ENCODE data around the gene HDGFL3. TPM values are rescaled to one million over a fixed set of nuclear protein-coding genes. Genes with fewer than 3 reads are reported as not detected.
"Not testable (repeated sequence)": the region's sequence is repeated elsewhere in the genome, so short reads cannot be mapped to it uniquely, and the experiment has no call there.

Gene HDGFL3
- total RNA-seq, 2 experiments from 2014 or later: 7.1 to 8.0 TPM

- Mint-ChIP-seq H3K4me3 (no peak overlapping the region), H3K9me3 (peaks cover 19% of the 10 kb centered on the region), H3K27me3 (peaks cover 31% of the 10 kb centered on the region), H3K4me1 (ENCODE audit: low read depth) (peaks cover 2% of the 10 kb centered on the region), H3K27ac (no peak overlapping the region), H3K36me3 (peaks cover 8% of the 10 kb centered on the region)
- no peak for DNase-seq
- ChIA-PET CTCF (no interaction called here), POLR2A (no interaction called here)
- intact Hi-C loops (cut with micrococcal nuclease): no loop called here
Measured at GRCh38 chr15:83163032-83163431, 44.6 kb downstream of the HDGFL3 start.

GRCh38 chr15:83160741-83161140, 46.9 kb downstream of the HDGFL3 start:
- Mint-ChIP-seq H3K27me3 (peaks cover 20% of the 10 kb centered on the region), H3K4me1 (ENCODE audit: low read depth) (peaks cover 4% of the 10 kb centered on the region), H3K4me3 (no peak overlapping the region), H3K36me3 (peaks cover 2% of the 10 kb centered on the region), H3K27ac (no peak overlapping the region), H3K9me3 (peaks cover 7% of the 10 kb centered on the region)
- intact Hi-C loops (cut with micrococcal nuclease): no loop called here
- no peak for DNase-seq
- ChIA-PET CTCF (no interaction called here), POLR2A (no interaction called here)

DNA sequence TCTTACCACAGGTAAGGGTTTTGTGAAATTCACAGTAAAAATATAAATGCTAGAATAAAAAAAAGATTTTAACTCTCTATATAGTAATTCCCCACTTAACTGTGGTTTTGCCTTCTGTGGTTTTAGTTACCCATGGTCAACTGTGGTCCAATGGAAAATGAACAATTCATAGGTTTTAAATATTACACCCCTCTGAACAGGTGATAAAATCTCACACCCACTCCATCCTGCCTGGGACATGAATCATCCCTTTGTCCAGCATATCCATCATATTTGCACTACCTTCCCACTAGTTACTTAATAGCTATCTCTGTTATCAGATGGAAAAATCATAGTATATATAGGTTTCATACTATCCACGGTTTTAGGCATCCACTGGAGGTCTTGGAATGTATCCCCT, 49.2 kb downstream of the HDGFL3 start:
- POLR2A ChIA-PET: no interaction called here
- no peaks in the 10 kb centered on the region for H3K36me3 Mint-ChIP-seq
- intact Hi-C loops (cut with micrococcal nuclease): no loop called here

GRCh38 chr15:83155942-83156341, 51.7 kb downstream of the HDGFL3 start:
- ChIA-PET POLR2A (no interaction called here), CTCF (no interaction called here)
- intact Hi-C loops (cut with micrococcal nuclease): no loop called here
- peaks cover 2% of the 10 kb centered on the region for H3K4me1 Mint-ChIP-seq (ENCODE audit: low read depth)
- H3K4me3 Mint-ChIP-seq: no peak overlapping the region
- DNase-seq: no peak
- peaks cover 10% of the 10 kb centered on the region for H3K27me3 Mint-ChIP-seq
- no peaks in the 10 kb centered on the region for H3K9me3 Mint-ChIP-seq
- H3K36me3 Mint-ChIP-seq: no peaks in the 10 kb centered on the region
- H3K27ac Mint-ChIP-seq: no peak overlapping the region

More for the DNA sequence above, 49.2 kb downstream of the HDGFL3 start:
- Mint-ChIP-seq H3K4me1 (ENCODE audit: low read depth) (peaks cover 2% of the 10 kb centered on the region), H3K4me3 (no peak overlapping the region), H3K27ac (no peak overlapping the region), H3K9me3 (no peaks in the 10 kb centered on the region), H3K27me3 (peaks cover 15% of the 10 kb centered on the region)
- DNase-seq: no peak
- CTCF ChIA-PET: no interaction called here

- CTCF ChIA-PET: no interaction called here
- Mint-ChIP-seq H3K27me3 (no peaks in the 10 kb centered on the region), H3K36me3 (no peaks in the 10 kb centered on the region), H3K4me3 (no peak overlapping the region), H3K9me3 (no peaks in the 10 kb centered on the region), H3K4me1 (ENCODE audit: low read depth) (peaks cover 2% of the 10 kb centered on the region), H3K27ac (no peak overlapping the region)
- DNase-seq: no peak
- POLR2A ChIA-PET: no interaction called here
- intact Hi-C loops (cut with micrococcal nuclease): no loop called here
Measured at GRCh38 chr15:83153288-83153687, 54.3 kb downstream of the HDGFL3 start.

- H3K4me1 Mint-ChIP-seq (ENCODE audit: low read depth): no peaks in the 10 kb centered on the region
- CTCF ChIA-PET: no interaction called here
Measured at GRCh38 chr15:83144771-83145170, 62.9 kb downstream of the HDGFL3 start.

DNA sequence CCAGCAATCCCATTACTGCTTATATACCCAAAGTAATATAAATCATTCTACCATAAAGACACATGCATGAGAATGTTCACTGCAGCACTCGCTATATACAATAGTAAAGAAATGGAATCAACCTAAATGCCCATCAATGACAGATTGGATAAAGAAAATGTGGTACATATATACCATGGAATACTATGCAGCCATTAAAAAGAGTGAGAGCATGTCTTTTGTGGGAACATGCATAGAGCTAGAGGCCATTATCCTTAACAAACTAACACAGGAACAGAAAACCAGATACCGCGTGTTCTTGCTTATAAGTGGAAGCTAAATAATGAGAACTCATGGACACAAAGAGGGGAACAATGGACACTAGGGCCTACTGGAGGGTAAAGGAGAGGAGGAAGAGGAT, 65.5 kb downstream of the HDGFL3 start:
- DNase-seq; intact Hi-C loops (cut with micrococcal nuclease); POLR2A ChIA-PET; H3K9me3 Mint-ChIP-seq; H3K27ac Mint-ChIP-seq; H3K4me3 Mint-ChIP-seq; H3K36me3 Mint-ChIP-seq; H3K4me1 Mint-ChIP-seq (ENCODE audit: low read depth): not testable (repeated sequence)
- CTCF ChIA-PET: interaction anchor here (1.0 kb wide), 1 partner anchor 10 kb away, joined by 3 read pairs; no protein-coding TSS in a partner anchor
- peaks cover 11% of the 10 kb centered on the region for H3K27me3 Mint-ChIP-seq

More at GRCh38 chr15:83144771-83145170, 62.9 kb downstream of the HDGFL3 start:
- POLR2A ChIA-PET: no interaction called here
- H3K9me3 Mint-ChIP-seq: no peaks in the 10 kb centered on the region
- intact Hi-C loops (cut with micrococcal nuclease): no loop called here
- H3K27ac Mint-ChIP-seq: no peak overlapping the region
- H3K36me3 Mint-ChIP-seq: no peaks in the 10 kb centered on the region
- DNase-seq: no peak
- H3K4me3 Mint-ChIP-seq: no peak overlapping the region
- peaks cover 15% of the 10 kb centered on the region for H3K27me3 Mint-ChIP-seq

- intact Hi-C loops (cut with micrococcal nuclease): no loop called here
- Mint-ChIP-seq H3K27ac (no peak overlapping the region), H3K4me3 (no peak overlapping the region), H3K36me3 (no peaks in the 10 kb centered on the region), H3K4me1 (ENCODE audit: low read depth) (no peaks in the 10 kb centered on the region), H3K27me3 (no peaks in the 10 kb centered on the region), H3K9me3 (no peaks in the 10 kb centered on the region)
- CTCF ChIA-PET: no interaction called here
- no peak for DNase-seq
- POLR2A ChIA-PET: no interaction called here
Measured at GRCh38 chr15:83132861-83133523, 74.6 kb downstream of the HDGFL3 start.

DNA sequence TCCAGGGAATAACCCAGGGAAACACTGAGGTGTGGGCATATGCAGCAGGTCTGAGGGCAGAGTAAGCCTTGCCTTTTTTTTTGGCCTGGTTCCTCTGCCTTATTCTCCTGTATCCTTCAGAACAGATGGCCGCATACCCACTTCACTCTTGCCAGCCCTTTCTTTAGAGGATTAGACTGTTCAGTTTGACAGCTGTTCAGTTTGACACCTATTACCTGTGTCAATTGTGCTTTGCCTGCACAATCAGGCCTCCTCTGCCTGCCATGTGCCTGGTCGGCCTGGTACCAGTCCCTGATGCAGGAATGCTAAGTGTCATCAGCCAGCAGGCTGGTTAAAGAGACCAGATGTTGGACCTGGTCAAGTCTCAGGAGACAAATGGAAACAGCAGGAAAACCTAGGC, 77.8 kb downstream of the HDGFL3 start:
- CTCF ChIA-PET: no interaction called here

DNA sequence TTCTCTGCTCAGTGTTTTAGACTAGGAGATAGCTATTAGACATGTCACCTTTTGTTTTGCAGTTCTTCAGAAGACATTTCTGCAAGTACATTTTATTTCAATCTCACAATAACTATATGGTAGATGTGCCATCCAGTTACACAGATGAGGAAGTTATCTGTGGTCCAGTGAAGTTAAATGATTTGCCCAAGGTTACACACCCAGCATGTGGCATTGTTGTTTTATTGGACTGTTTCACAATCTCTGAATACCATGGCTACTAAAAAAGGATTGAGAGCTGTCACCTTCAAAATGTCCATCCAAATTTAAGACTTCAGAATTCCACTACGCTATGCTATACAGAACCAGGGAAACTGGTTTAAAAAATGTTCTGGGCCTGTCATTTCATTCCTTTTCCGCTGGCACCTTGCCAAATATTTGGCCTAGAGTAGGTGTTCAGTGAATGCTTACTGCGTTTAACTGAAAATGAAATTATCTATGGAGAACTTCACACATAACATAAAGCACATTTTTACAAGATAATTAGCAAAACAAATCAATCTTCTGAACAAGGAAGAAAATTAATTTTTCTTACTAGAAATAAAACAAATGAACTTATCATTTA, 80.0 kb downstream of the HDGFL3 start:
- H3K4me3 Mint-ChIP-seq: no peak overlapping the region
- CTCF ChIA-PET: no interaction called here
- no peak overlapping the region for H3K27ac Mint-ChIP-seq
- POLR2A ChIA-PET: no interaction called here
- no peaks in the 10 kb centered on the region for H3K9me3 Mint-ChIP-seq
- DNase-seq: no peak
- intact Hi-C loops (cut with micrococcal nuclease): no loop called here
- H3K36me3 Mint-ChIP-seq: no peaks in the 10 kb centered on the region
- H3K27me3 Mint-ChIP-seq: no peaks in the 10 kb centered on the region
- H3K4me1 Mint-ChIP-seq (ENCODE audit: low read depth): no peaks in the 10 kb centered on the region

More for the DNA sequence above, 77.8 kb downstream of the HDGFL3 start:
- no peak for DNase-seq
- H3K27me3 Mint-ChIP-seq: no peaks in the 10 kb centered on the region
- intact Hi-C loops (cut with micrococcal nuclease): no loop called here
- POLR2A ChIA-PET: no interaction called here
- H3K4me1 Mint-ChIP-seq (ENCODE audit: low read depth): no peaks in the 10 kb centered on the region
- no peak overlapping the region for H3K4me3 Mint-ChIP-seq
- H3K9me3 Mint-ChIP-seq: no peaks in the 10 kb centered on the region
- H3K36me3 Mint-ChIP-seq: no peaks in the 10 kb centered on the region
- H3K27ac Mint-ChIP-seq: no peak overlapping the region

DNA sequence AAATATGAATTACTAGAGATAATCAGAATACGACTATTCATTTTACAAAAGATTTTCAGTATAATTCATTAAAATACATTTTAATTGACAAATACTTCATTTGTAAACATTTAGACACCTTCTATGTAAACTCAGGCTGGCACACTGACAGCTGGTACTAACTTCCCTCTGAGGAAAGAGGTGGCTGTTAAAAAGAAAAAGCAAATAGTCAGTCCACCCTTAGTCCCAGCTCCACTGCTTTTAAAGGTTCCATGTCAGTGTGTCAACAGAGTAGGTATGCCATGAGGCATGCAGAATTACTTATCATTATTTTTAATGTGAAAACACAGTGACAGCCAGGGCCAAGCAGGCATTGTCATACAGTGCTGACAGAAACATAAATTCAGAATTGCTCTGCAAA, 84.1 kb downstream of the HDGFL3 start:
- no peak overlapping the region for H3K4me3 Mint-ChIP-seq
- no peak for DNase-seq
- CTCF ChIA-PET: no interaction called here
- H3K4me1 Mint-ChIP-seq (ENCODE audit: low read depth): no peaks in the 10 kb centered on the region
- peaks cover 3% of the 10 kb centered on the region for H3K27me3 Mint-ChIP-seq
- H3K9me3 Mint-ChIP-seq: no peaks in the 10 kb centered on the region
- no peak overlapping the region for H3K27ac Mint-ChIP-seq
- H3K36me3 Mint-ChIP-seq: no peaks in the 10 kb centered on the region
- POLR2A ChIA-PET: no interaction called here
- intact Hi-C loops (cut with micrococcal nuclease): no loop called here

GRCh38 chr15:83119968-83120581, 87.5 kb downstream of the HDGFL3 start:
- Mint-ChIP-seq H3K9me3 (no peaks in the 10 kb centered on the region), H3K27me3 (peaks cover 3% of the 10 kb centered on the region), H3K4me3 (no peak overlapping the region), H3K27ac (no peak overlapping the region), H3K36me3 (no peaks in the 10 kb centered on the region), H3K4me1 (ENCODE audit: low read depth) (no peaks in the 10 kb centered on the region)
- ChIA-PET CTCF (no interaction called here), POLR2A (no interaction called here)
- intact Hi-C loops (cut with micrococcal nuclease): no loop called here
- DNase-seq: no peak

DNA sequence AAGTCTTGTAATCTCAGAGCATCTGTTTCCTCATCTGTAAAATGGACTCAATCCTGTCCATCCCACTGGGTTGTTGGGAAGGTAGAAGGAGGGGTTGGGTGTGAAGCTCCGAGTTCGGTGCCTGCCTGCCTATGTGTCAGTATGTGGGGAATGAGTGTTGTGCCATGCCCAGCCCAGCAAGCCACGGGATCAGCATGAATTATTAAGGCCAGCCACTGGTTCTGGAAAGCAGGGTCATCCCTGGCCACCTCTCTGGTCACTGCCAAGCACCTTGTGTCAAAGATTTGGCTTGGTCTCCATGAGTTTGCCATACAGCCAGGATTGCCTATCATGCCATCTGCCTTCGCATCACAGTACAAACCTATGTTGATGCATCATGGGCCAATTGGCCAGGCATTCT, 88.7 kb downstream of the HDGFL3 start:
- H3K4me3 Mint-ChIP-seq: no peak overlapping the region
- H3K4me1 Mint-ChIP-seq (ENCODE audit: low read depth): no peaks in the 10 kb centered on the region
- no peaks in the 10 kb centered on the region for H3K36me3 Mint-ChIP-seq
- H3K27me3 Mint-ChIP-seq: peaks cover 3% of the 10 kb centered on the region
- CTCF ChIA-PET: no interaction called here
- no peaks in the 10 kb centered on the region for H3K9me3 Mint-ChIP-seq
- DNase-seq: no peak
- intact Hi-C loops (cut with micrococcal nuclease): no loop called here
- POLR2A ChIA-PET: no interaction called here
- no peak overlapping the region for H3K27ac Mint-ChIP-seq

Measured in activated CD4-positive, alpha-beta memory T cell treated with anti-CD3 and anti-CD28 coated beads for 36 hours (primary cell).